ENCODE measurements around the gene F7. TPM values are rescaled to one million over a fixed set of nuclear protein-coding genes. Genes with fewer than 3 reads are reported as not detected.

The F7 gene
- total RNA-seq, 1 experiment from 2014 or later = 52.4 TPM

GRCh38 chr13:113090806-113091205 lies 14.8 kb upstream of the F7 start:
- H3K27ac Mint-ChIP-seq (ENCODE audit: unreplicated experiment) = no peak overlapping the region
- Histone ChIP-seq H3K4me1 (no peaks in the 10 kb centered on the region), H3K9me3 (no peaks in the 10 kb centered on the region), H3K27me3 (replicated peaks; ENCODE audit: control insufficient read depth, insufficient read depth, low read length) (no peaks in the 10 kb centered on the region), H3K4me3 (ENCODE audit: low read depth, low read length) (no peak overlapping the region), H3K36me3 (ENCODE audit: control insufficient read depth, insufficient read depth, low read length) (no peaks in the 10 kb centered on the region)
- TF ChIP-seq CTCF (IDR thresholded peaks at IDR 0.05; ENCODE audit: insufficient read depth in 1 of 2, low read depth in 1 of 2, low read length in 1 of 2, severe bottlenecking in 1 of 2, unreplicated experiment in 1 of 2) = no peak
- no peaks in the 10 kb centered on the region for H3K9me3 Mint-ChIP-seq (ENCODE audit: unreplicated experiment)
- ChIA-PET CTCF (interaction anchor here (0.5 kb wide), 1 partner anchor 67 kb away, joined by 3 read pairs; no protein-coding TSS in a partner anchor), POLR2A (interaction anchor here (0.6 kb wide), 1 partner anchor 15 kb away, joined by 7 read pairs; the partner anchor contains the start of gene F7)
- H3K4me3 Mint-ChIP-seq (ENCODE audit: unreplicated experiment) = no peak overlapping the region
- no peaks in the 10 kb centered on the region for H3K36me3 Mint-ChIP-seq (ENCODE audit: insufficient read depth, unreplicated experiment)
- no peak for DNase-seq
- H3K4me1 Mint-ChIP-seq (ENCODE audit: low read depth, unreplicated experiment) = no peaks in the 10 kb centered on the region
- no TSS peak for BruUV-seq (replicated peaks)
- H3K27me3 Mint-ChIP-seq (ENCODE audit: insufficient read depth, unreplicated experiment) = no peaks in the 10 kb centered on the region
- intact Hi-C loops (cut with micrococcal nuclease; ENCODE audit: unreplicated experiment) = no loop called here

GRCh38 chr13:113091211-113091771 lies 14.3 kb upstream of the F7 start:
- Mint-ChIP-seq H3K4me1 (ENCODE audit: low read depth, unreplicated experiment) (no peaks in the 10 kb centered on the region), H3K9me3 (ENCODE audit: unreplicated experiment) (no peaks in the 10 kb centered on the region), H3K4me3 (ENCODE audit: unreplicated experiment) (no peak overlapping the region), H3K27ac (ENCODE audit: unreplicated experiment) (no peak overlapping the region), H3K36me3 (ENCODE audit: insufficient read depth, unreplicated experiment) (no peaks in the 10 kb centered on the region), H3K27me3 (ENCODE audit: insufficient read depth, unreplicated experiment) (no peaks in the 10 kb centered on the region)
- Histone ChIP-seq H3K4me3 (ENCODE audit: low read depth, low read length) (no peak overlapping the region), H3K4me1 (no peaks in the 10 kb centered on the region), H3K36me3 (ENCODE audit: control insufficient read depth, insufficient read depth, low read length) (no peaks in the 10 kb centered on the region), H3K9me3 (no peaks in the 10 kb centered on the region), H3K27me3 (replicated peaks; ENCODE audit: control insufficient read depth, insufficient read depth, low read length) (no peaks in the 10 kb centered on the region)
- TF ChIP-seq CTCF (IDR thresholded peaks at IDR 0.05; ENCODE audit: insufficient read depth in 1 of 2, low read depth in 1 of 2, low read length in 1 of 2, severe bottlenecking in 1 of 2, unreplicated experiment in 1 of 2) = no peak
- no TSS peak for BruUV-seq (replicated peaks)
- CTCF ChIA-PET = no interaction called here
- intact Hi-C loops (cut with micrococcal nuclease; ENCODE audit: unreplicated experiment) = no loop called here
- POLR2A ChIA-PET = no interaction called here
- DNase-seq = no peak

- Histone ChIP-seq H3K9me3 (no peaks in the 10 kb centered on the region), H3K4me1 (no peaks in the 10 kb centered on the region), H3K27me3 (replicated peaks; ENCODE audit: control insufficient read depth, insufficient read depth, low read length) (no peaks in the 10 kb centered on the region), H3K4me3 (ENCODE audit: low read depth, low read length) (no peak overlapping the region), H3K36me3 (ENCODE audit: control insufficient read depth, insufficient read depth, low read length) (no peaks in the 10 kb centered on the region)
- no peaks in the 10 kb centered on the region for H3K4me1 Mint-ChIP-seq (ENCODE audit: low read depth, unreplicated experiment)
- POLR2A ChIA-PET = no interaction called here
- H3K4me3 Mint-ChIP-seq (ENCODE audit: unreplicated experiment) = no peak overlapping the region
- intact Hi-C loops (cut with micrococcal nuclease; ENCODE audit: unreplicated experiment) = no loop called here
- CTCF ChIA-PET = no interaction called here
- no TSS peak for BruUV-seq (replicated peaks)
- TF ChIP-seq CTCF (IDR thresholded peaks at IDR 0.05; ENCODE audit: insufficient read depth in 1 of 2, low read depth in 1 of 2, low read length in 1 of 2, severe bottlenecking in 1 of 2, unreplicated experiment in 1 of 2) = no peak
- H3K27ac Mint-ChIP-seq (ENCODE audit: unreplicated experiment) = no peak overlapping the region
- no peaks in the 10 kb centered on the region for H3K9me3 Mint-ChIP-seq (ENCODE audit: unreplicated experiment)
- H3K27me3 Mint-ChIP-seq (ENCODE audit: insufficient read depth, unreplicated experiment) = no peaks in the 10 kb centered on the region
- H3K36me3 Mint-ChIP-seq (ENCODE audit: insufficient read depth, unreplicated experiment) = no peaks in the 10 kb centered on the region
- DNase-seq = no peak
These were observed 13.5 kb upstream of the F7 start for GRCh38 chr13:113091891-113092775.

All from Caco-2 (cell line).